Body of pancreas (tissue), 4 donors: Measurements from ENCODE around the gene CBFA2T3. TPM values are rescaled to one million over a fixed set of nuclear protein-coding genes. Genes with fewer than 3 reads are reported as not detected.

ENCODE experiments used
- ATAC-seq: fragments of 150-250 bp; one replicate; pipeline ENCODE4 v1.9.1; 2016
- DNase-seq, 4 donors: peaks; one replicate each; pipeline ENCODE4 v3.0.0-alpha.2; 2019
- H3K27ac ChIP-seq, 4 donors: fragments of 200-600 bp; sonication (generic); 1 replicate in 3 of 4; 2 replicates in 1 of 4; pipeline versions ENCODE4 v1.5.1 to v1.6.1; 2016 to 2019; ENCODE audit warnings: mild to moderate bottlenecking in 1 of 4, mixed read lengths in 1 of 4, moderate library complexity in 1 of 4
- H3K27me3 ChIP-seq, 2 donors: fragments of 200-600 bp; sonication (generic); one replicate each; pipeline ENCODE4 v1.6.0; 2016; ENCODE audit warnings: mild to moderate bottlenecking in 1 of 2
- H3K36me3 ChIP-seq, 2 donors: fragments of 200-600 bp; sonication (generic); replicated peaks in 1 of 2; 2 replicates each; pipeline ENCODE4 v1.5.1; 2016; ENCODE audit warnings: low read depth in 2 of 2; ENCODE audit not compliant: insufficient read depth in 1 of 2
- H3K4me1 ChIP-seq: fragments of 200-600 bp; sonication (generic); one replicate; pipeline ENCODE4 v1.6.0; 2016
- H3K4me3 ChIP-seq, 2 donors: fragments of 200-600 bp; sonication (generic); 1 replicate in 1 of 2; 2 replicates in 1 of 2; pipeline ENCODE4 v1.5.1; 2016 to 2019
- H3K9me3 ChIP-seq, 3 donors: fragments of 200-600 bp; sonication (generic); 1 replicate in 2 of 3; 2 replicates in 1 of 3; pipeline ENCODE4 v1.5.1; 2016
- POLR2A ChIP-seq, 3 donors: fragments of 450-650 bp; IDR thresholded peaks; one replicate each; pipeline ENCODE4 v1.6.1; 2016; ENCODE audit warnings: antibody characterized with exemption in 3 of 3, mild to moderate bottlenecking in 2 of 3
- WGBS, 2 donors: methylation state at CpG; one replicate each; pipeline ENCODE4 v1.1.5; 2017; 5-methylcytosine and 5-hydroxymethylcytosine counted together
- intact Hi-C: fragments of 100-400 bp; cut with DNase I; formaldehyde crosslinking; loops from one replicate; pipeline ENCODE4 v1.15.1; 2023
- total RNA-seq, 2 donors: library from RNA; depleted of rRNA; stranded (reverse); fragments of >200 nt; gene quantifications; one replicate each; pipeline ENCODE4 v1.1.0, GENCODE V29; 2016
- TF ChIP-seq, protein P1 (sequence below), 7 experiments: fragments of 450-650 bp in 4 of 7; fragments of 200-600 bp in 3 of 7; sonication (generic) in 3 of 7; IDR thresholded peaks; one replicate each; pipeline ENCODE4 v1.5.1; 2016 to 2019; ENCODE audit warnings: antibody characterized with exemption in 7 of 7

Gene CBFA2T3
- total RNA-seq, 2 donors from 2014 or later = 7.8 to 16.2 TPM

DNA sequence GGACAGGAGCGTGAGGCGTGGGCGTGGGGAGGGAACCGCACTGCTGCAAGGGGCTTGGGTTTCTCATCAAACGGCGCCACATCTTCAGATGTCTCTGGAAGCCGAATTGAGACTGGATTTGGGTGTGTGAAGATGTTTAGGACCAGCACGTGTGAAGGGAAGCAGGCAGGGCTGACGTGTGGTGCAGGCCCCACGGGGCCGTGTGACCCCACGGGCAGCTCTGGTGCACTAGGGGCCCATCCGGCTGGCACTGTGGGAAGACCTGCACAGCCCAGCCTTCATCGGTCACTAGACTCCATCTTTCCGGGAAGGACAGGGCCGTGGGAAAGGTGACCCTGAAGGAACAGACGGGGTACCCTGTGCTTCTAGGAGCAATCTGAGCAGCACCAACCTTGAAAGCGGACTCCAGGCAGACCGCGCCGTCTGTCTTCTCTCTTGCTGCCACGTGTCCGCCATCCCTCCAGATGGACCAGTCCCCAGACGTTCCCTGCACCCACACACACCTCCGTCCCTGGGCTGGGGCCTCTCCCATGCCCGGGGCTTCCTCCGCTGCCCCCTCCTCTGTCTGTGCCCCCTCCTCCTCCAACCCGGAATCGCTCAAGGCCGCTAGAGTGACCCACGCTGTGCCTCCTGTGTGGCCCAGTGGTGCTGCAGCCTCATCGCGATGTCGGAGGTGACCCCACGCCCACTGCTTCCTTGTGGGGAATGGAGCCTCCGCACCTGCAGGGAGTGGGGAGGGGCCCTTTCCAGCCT, 23.4 kb upstream of the CBFA2T3 start:
- Histone ChIP-seq H3K36me3 (no peaks in the 10 kb centered on the region), H3K27ac (no peak overlapping the region), H3K4me3 (no peak overlapping the region), H3K9me3 (peaks cover 0 to 23% (median 0%) of the 10 kb centered on the region in 3 donors), H3K27me3 (peaks cover 0 to 9% of the 10 kb centered on the region in 2 donors), H3K4me1 (no peaks in the 10 kb centered on the region)
- DNase-seq (no peak), ATAC-seq (no peak)
- WGBS, 2 donors = 68 to 76% methylated on average over 32 to 36 of the region's 36 CpGs
- intact Hi-C loops = no loop called here
- TF ChIP-seq, protein P1, sequence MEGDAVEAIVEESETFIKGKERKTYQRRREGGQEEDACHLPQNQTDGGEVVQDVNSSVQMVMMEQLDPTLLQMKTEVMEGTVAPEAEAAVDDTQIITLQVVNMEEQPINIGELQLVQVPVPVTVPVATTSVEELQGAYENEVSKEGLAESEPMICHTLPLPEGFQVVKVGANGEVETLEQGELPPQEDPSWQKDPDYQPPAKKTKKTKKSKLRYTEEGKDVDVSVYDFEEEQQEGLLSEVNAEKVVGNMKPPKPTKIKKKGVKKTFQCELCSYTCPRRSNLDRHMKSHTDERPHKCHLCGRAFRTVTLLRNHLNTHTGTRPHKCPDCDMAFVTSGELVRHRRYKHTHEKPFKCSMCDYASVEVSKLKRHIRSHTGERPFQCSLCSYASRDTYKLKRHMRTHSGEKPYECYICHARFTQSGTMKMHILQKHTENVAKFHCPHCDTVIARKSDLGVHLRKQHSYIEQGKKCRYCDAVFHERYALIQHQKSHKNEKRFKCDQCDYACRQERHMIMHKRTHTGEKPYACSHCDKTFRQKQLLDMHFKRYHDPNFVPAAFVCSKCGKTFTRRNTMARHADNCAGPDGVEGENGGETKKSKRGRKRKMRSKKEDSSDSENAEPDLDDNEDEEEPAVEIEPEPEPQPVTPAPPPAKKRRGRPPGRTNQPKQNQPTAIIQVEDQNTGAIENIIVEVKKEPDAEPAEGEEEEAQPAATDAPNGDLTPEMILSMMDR (IDR thresholded peaks at IDR 0.05) = no peak
- no peak for TF ChIP-seq POLR2A (IDR thresholded peaks at IDR 0.05)

DNA sequence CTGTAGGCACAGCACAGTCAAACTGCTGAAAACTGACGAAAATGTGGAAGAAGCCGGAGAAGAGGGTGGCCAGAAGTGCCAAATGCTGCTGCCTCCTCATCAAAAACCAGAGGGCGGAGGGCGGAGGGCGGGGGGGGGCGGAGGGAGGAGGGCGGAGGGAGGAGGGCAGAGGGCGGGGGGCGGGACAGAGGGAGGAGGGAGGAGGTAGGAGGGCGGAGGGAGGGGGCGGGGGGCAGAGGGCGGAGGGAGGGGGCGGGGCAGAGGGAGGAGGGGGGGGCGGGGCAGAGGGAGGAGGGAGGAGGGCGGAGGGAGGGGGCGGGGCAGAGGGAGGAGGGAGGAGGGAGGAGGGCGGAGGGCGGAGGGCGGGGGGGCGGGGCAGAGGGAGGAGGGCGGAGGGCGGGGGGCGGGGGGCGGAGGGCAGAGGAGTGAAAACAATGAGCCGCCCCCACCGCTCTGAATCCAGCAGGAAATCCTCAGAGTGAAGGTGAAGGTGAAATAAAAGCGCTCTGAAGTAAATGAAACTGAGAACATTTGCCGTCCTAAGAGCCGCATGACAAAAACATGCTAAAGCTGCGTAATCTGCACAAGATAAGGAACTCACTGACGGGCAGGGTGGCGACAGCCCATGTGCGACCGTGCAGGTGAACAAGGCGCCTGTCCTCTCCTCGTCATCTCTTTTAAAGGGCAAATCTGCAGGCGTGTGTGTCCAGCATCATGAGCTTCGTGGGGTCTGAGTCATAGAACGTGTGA, 22.6 kb upstream of the CBFA2T3 start:
- no peaks in the 10 kb centered on the region for H3K36me3 ChIP-seq
- ATAC-seq (no peak), DNase-seq (no peak)
- TF ChIP-seq, protein P1 (IDR thresholded peaks at IDR 0.05) = no peak
- TF ChIP-seq POLR2A (IDR thresholded peaks at IDR 0.05) = no peak
- no peaks in the 10 kb centered on the region for H3K4me1 ChIP-seq
- no peak overlapping the region for H3K27ac ChIP-seq
- H3K9me3 ChIP-seq = peaks cover 0 to 23% (median 0%) of the 10 kb centered on the region in 3 donors
- peaks cover 0 to 9% of the 10 kb centered on the region in 2 donors for H3K27me3 ChIP-seq
- WGBS, 2 donors = 32 to 34% methylated on average over 18 to 20 of the region's 39 CpGs
- intact Hi-C loops = no loop called here
- no peak overlapping the region for H3K4me3 ChIP-seq

DNA sequence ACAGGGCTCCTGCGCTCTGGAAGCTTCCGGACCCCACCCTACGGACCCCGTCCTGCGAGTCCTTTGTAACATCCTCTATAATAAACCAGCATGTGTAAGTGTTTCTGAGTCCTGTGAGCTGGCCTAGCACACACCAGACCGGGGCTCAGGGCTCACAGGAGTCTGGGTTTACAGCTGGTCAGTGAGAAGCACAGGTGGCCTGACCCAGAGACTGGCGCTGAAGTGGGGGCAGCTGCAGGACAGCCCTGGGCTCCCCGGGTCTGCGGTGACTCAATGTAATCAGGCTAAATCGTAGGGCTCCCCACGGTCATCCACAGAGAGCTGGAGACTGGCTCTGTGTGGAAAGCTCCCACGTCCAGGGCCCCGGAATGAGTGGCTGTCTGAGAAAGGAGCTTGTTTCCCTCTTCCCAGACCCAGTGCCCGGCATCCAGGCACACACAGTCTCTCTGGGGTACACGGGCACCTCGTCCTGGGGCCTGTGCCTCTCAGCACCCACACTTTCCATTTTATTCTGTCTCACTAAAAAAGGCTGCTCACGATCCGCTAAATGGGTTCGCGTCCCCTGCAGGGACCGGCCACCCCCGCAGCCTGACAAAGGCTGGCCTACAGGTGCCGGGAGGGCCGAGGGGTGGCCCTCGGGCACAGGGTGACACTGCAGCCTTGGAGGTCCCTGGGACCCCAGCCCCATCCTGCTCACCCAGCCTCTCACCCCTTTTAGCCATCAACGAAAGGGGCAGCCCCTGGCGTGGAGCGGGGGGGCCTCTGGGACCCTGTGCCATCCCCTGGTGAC, 18.9 kb upstream of the CBFA2T3 start:
- DNase-seq = no peak
- H3K27me3 ChIP-seq = peaks cover 0 to 14% of the 10 kb centered on the region in 2 donors

DNA sequence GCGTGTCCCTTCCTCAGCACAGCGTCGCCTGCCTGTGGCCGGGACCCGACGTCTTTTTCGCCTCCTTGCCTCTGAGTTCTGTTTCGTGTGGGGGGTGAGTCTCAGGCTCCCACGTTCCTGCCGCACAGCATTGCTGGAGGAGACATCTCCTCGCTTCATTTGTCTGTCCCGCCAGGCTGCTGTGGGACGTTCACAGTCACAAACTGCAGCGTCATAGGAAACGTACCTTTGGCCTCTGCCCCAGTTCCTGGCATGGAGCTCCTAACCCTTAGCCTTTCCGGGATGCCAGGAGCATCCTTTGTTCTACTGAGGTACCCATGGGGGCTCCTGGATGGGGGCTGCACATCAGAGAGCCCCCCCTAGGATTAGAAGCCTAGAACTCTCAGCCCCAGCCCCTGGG, 18.2 kb upstream of the CBFA2T3 start:
- no peaks in the 10 kb centered on the region for H3K4me1 ChIP-seq
- no peaks in the 10 kb centered on the region for H3K36me3 ChIP-seq
- no peak for ATAC-seq
- H3K9me3 ChIP-seq = peaks cover 0 to 18% (median 0%) of the 10 kb centered on the region in 3 donors
- no peak overlapping the region for H3K27ac ChIP-seq
- peaks cover 0 to 14% of the 10 kb centered on the region in 2 donors for H3K27me3 ChIP-seq
- WGBS, 2 donors = 50 to 58% methylated on average over 13 to 16 of the region's 16 CpGs
- intact Hi-C loops = no loop called here
- no peak overlapping the region for H3K4me3 ChIP-seq
- DNase-seq = no peak
- TF ChIP-seq POLR2A (IDR thresholded peaks at IDR 0.05) = no peak
- TF ChIP-seq, protein P1 (IDR thresholded peaks at IDR 0.05) = no peak

More for the DNA sequence above, 18.9 kb upstream of the CBFA2T3 start:
- Histone ChIP-seq H3K4me1 (no peaks in the 10 kb centered on the region), H3K9me3 (peaks cover 0 to 19% (median 0%) of the 10 kb centered on the region in 3 donors), H3K36me3 (no peaks in the 10 kb centered on the region), H3K4me3 (no peak overlapping the region), H3K27ac (no peak overlapping the region)
- WGBS, 2 donors = 73 to 77% methylated on average over 14 to 28 of the region's 28 CpGs
- TF ChIP-seq, protein P1 (IDR thresholded peaks at IDR 0.05) = no peak
- no peak for TF ChIP-seq POLR2A (IDR thresholded peaks at IDR 0.05)
- intact Hi-C loops = no loop called here
- ATAC-seq = no peak
